IMR-90 (cell line): Measurements from ENCODE around the gene PPRC1.

Experiments
- CHD1 ChIP-seq: IDR thresholded peaks from 2 replicates; pipeline ENCODE4 v1.6.1; 2012; ENCODE audit warnings: low read depth, low read length, improper control_type of control experiment
- CTCF ChIP-seq: conservative IDR thresholded peaks from 2 replicates; pipeline ENCODE4 v1.5.1; 2012; ENCODE audit warnings: mild to moderate bottlenecking, low read depth, low read length, improper control_type of control experiment
- ELK1 ChIP-seq: fragments of 150-350 bp; IDR thresholded peaks from 2 replicates; pipeline ENCODE4 v1.6.1; 2016; ENCODE audit warnings: low read depth, mild to moderate bottlenecking, low read length, moderate library complexity, borderline replicate concordance
- MAZ ChIP-seq: IDR thresholded peaks from 2 replicates; pipeline ENCODE4 v1.6.1; 2012; ENCODE audit warnings: low read depth, mild to moderate bottlenecking, low read length, improper control_type of control experiment, moderate library complexity, borderline replicate concordance
- POLR2A ChIP-seq: IDR thresholded peaks from 2 replicates; pipeline ENCODE4 v1.6.1; 2012; ENCODE audit warnings: mild to moderate bottlenecking, low read depth, low read length
- RCOR1 ChIP-seq: IDR thresholded peaks from 2 replicates; pipeline ENCODE4 v1.6.1; 2012; ENCODE audit warnings: mild to moderate bottlenecking, low read length, improper control_type of control experiment; ENCODE audit not compliant: insufficient replicate concordance
- RFX5 ChIP-seq: IDR thresholded peaks from 2 replicates; pipeline ENCODE4 v1.8.0; 2012; ENCODE audit warnings: low read depth, mild to moderate bottlenecking, low read length, moderate library complexity
- USF2 ChIP-seq: fragments of 150-350 bp; IDR thresholded peaks from 2 replicates; pipeline ENCODE4 v1.6.1; 2017; ENCODE audit warnings: mild to moderate bottlenecking, antibody characterized with exemption, low read length, low read depth

- TF ChIP-seq CTCF: no peak
- TF ChIP-seq RFX5: no peak
- TF ChIP-seq MAZ: no peak
- TF ChIP-seq POLR2A: no peak
- TF ChIP-seq USF2: no peak
- no peak for TF ChIP-seq RCOR1
- TF ChIP-seq ELK1: no peak
- TF ChIP-seq CHD1: no peak
Measured at GRCh38 chr10:102146971-102147428, 14.2 kb downstream of the PPRC1 start.
